Measurements from ENCODE around the gene TNIK. TPM values are rescaled to one million over a fixed set of nuclear protein-coding genes. Genes with fewer than 3 reads are reported as not detected.

TNIK gene
- total RNA-seq, 1 experiment from 2014 or later: 0.69 TPM

DNA sequence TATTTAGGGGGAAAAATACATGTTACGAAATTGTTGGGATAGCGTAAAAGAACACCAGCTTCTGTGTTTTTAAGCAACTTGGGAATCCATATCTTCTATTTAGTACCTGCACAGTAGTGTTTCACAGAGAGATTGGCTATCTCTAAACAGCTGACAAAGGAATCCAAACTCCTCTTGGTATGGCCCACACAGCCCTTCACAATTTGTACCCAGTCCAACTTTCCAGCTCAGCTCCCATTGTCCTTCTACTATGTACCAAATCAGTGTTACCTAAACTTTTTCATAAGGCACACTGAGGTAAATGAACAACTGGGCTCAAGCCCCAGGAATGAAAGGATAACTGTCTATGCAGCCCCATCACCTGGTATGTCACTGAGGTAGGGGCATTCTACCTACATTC is 61.9 kb downstream of the TNIK start:
- no TSS peak for BruUV-seq (replicated peaks)
- Histone ChIP-seq H3K4me1 (ENCODE audit: insufficient read depth, low read length, poor library complexity, severe bottlenecking) (no peaks in the 10 kb centered on the region), H3K4me3 (ENCODE audit: low read depth, low read length, poor library complexity, severe bottlenecking) (no peak overlapping the region), H3K9me3 (ENCODE audit: low read depth, low read length, poor library complexity, severe bottlenecking) (no peaks in the 10 kb centered on the region), H3K36me3 (ENCODE audit: insufficient read depth, low read length, poor library complexity, severe bottlenecking) (no peaks in the 10 kb centered on the region), H3K27ac (ENCODE audit: low read depth, low read length, poor library complexity, severe bottlenecking) (no peak overlapping the region), H3K27me3 (replicated peaks; ENCODE audit: insufficient read depth, low read depth, low read length, poor library complexity) (peaks cover 9% of the 10 kb centered on the region)
- intact Hi-C loops (cut with micrococcal nuclease; ENCODE audit: unreplicated experiment): no loop called here
- ChIA-PET CTCF (interaction anchor here (0.7 kb wide), 1 partner anchor 27 kb away, joined by 3 read pairs; no protein-coding TSS in a partner anchor), POLR2A (ENCODE audit: low non-redundant PET) (interaction anchor here (0.6 kb wide), 1 partner anchor 819 kb away, joined by 4 read pairs; no protein-coding TSS in a partner anchor)
- DNase-seq (ENCODE audit: low spot score): no peak
- TF ChIP-seq EZH2 (IDR thresholded peaks at IDR 0.05; ENCODE audit: borderline replicate concordance, low read depth, low read length, poor library complexity, severe bottlenecking) (no peak), CTCF (conservative IDR thresholded peaks at IDR 0.05; ENCODE audit: low read depth, low read length) (no peak)

GRCh38 chr3:171397089-171397488 is 63.1 kb downstream of the TNIK start:
- intact Hi-C loops (cut with micrococcal nuclease; ENCODE audit: unreplicated experiment): no loop called here
- no peak overlapping the region for H3K27ac ChIP-seq (ENCODE audit: low read depth, low read length, poor library complexity, severe bottlenecking)
- H3K4me1 ChIP-seq (ENCODE audit: insufficient read depth, low read length, poor library complexity, severe bottlenecking): no peaks in the 10 kb centered on the region
- H3K27me3 ChIP-seq (replicated peaks; ENCODE audit: insufficient read depth, low read depth, low read length, poor library complexity): peaks cover 3% of the 10 kb centered on the region
- no peak for DNase-seq (ENCODE audit: low spot score)
- POLR2A ChIA-PET (ENCODE audit: low non-redundant PET): no interaction called here
- TF ChIP-seq CTCF (conservative IDR thresholded peaks at IDR 0.05; ENCODE audit: low read depth, low read length): no peak
- TF ChIP-seq EZH2 (IDR thresholded peaks at IDR 0.05; ENCODE audit: borderline replicate concordance, low read depth, low read length, poor library complexity, severe bottlenecking): no peak
- H3K4me3 ChIP-seq (ENCODE audit: low read depth, low read length, poor library complexity, severe bottlenecking): no peak overlapping the region
- no peaks in the 10 kb centered on the region for H3K9me3 ChIP-seq (ENCODE audit: low read depth, low read length, poor library complexity, severe bottlenecking)
- H3K36me3 ChIP-seq (ENCODE audit: insufficient read depth, low read length, poor library complexity, severe bottlenecking): no peaks in the 10 kb centered on the region
- BruUV-seq (replicated peaks): no TSS peak
- CTCF ChIA-PET: no interaction called here

DNA sequence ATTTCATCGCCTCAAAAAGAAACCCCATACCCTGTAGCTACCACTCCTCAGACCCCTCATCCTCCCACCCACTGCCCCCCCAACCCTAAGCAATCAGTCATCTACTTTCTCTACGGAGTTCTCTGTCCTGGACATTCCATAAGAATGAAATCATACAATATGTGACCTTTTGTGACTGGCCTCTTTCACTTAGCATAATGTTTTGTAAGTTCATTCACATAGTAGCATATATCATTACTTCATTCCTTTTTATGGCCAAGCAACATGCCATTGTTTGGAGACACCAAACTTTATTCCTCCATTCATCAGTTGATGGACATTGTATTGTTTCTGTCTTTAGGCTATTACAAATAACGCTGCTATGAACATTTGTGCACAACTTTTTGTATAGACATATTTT is 64.2 kb downstream of the TNIK start:
- TF ChIP-seq EZH2 (IDR thresholded peaks at IDR 0.05; ENCODE audit: borderline replicate concordance, low read depth, low read length, poor library complexity, severe bottlenecking) (no peak), CTCF (conservative IDR thresholded peaks at IDR 0.05; ENCODE audit: low read depth, low read length) (no peak)
- ChIA-PET POLR2A (ENCODE audit: low non-redundant PET) (no interaction called here), CTCF (no interaction called here)
- Histone ChIP-seq H3K4me3 (ENCODE audit: low read depth, low read length, poor library complexity, severe bottlenecking) (no peak overlapping the region), H3K27me3 (replicated peaks; ENCODE audit: insufficient read depth, low read depth, low read length, poor library complexity) (no peaks in the 10 kb centered on the region), H3K27ac (ENCODE audit: low read depth, low read length, poor library complexity, severe bottlenecking) (no peak overlapping the region), H3K4me1 (ENCODE audit: insufficient read depth, low read length, poor library complexity, severe bottlenecking) (no peaks in the 10 kb centered on the region), H3K9me3 (ENCODE audit: low read depth, low read length, poor library complexity, severe bottlenecking) (no peaks in the 10 kb centered on the region), H3K36me3 (ENCODE audit: insufficient read depth, low read length, poor library complexity, severe bottlenecking) (no peaks in the 10 kb centered on the region)
- BruUV-seq (replicated peaks): no TSS peak
- intact Hi-C loops (cut with micrococcal nuclease; ENCODE audit: unreplicated experiment): no loop called here
- DNase-seq (ENCODE audit: low spot score): no peak

All from A673 (cell line).